VCaP (cell line): ENCODE data around the gene CIDEA.

Experiments
- H3K27ac ChIP-seq: fragments of 450-650 bp; 2 replicates; pipeline ENCODE4 v1.5.1; 2017
- TF ChIP-seq, protein P1 (sequence below): fragments of 450-650 bp; conservative IDR thresholded peaks from 2 replicates; pipeline ENCODE4 v1.5.1; 2017; ENCODE audit warnings: mild to moderate bottlenecking, moderate library complexity

CIDEA gene

DNA sequence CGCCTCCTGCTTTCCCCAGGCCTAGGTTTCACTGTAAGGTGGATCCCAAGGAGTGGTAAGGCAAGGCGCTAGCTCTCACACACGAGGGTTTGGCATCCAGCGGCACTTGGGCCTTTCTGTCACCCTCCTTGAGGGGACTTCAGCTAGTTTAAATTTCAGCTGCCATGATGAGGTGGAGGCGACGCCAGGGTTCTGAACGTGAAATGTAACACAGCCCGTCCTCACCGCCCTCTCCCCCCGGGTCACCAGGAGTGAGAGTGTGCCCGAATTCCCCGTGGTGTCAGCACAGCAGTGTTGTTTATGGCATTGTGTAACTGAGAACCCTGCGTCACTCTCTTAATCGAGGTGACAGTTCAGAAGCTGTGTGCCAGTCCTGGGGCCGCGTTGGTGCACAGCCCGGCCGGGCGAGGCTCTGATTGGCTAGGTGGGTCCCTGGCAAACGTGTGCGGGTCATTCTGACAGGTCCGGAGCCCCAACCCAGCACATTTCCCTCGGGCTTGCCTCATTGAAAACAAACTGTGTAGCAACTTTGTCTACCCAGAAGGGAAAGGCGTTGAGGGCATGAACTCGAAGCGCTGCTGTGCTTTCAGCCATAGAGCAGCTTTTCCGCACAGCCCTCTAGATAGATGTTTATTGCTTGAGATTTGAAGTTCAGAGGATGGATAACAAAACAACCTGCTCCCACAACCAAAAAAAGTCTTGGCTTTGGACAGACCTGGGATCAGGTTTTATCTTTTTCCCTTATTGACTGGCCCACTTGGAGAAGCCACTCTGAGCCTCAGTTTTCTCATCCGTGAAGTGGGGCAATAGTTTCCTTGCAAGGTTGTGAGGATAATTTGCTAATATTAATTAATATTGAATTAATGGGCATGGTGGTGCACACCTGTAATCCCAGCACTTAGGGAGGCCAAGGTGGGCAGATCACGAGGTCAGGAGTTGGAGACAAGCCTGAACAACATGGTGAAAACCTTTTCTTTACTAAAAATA lies 4.9 kb downstream of the CIDEA start:
- TF ChIP-seq, protein P1, sequence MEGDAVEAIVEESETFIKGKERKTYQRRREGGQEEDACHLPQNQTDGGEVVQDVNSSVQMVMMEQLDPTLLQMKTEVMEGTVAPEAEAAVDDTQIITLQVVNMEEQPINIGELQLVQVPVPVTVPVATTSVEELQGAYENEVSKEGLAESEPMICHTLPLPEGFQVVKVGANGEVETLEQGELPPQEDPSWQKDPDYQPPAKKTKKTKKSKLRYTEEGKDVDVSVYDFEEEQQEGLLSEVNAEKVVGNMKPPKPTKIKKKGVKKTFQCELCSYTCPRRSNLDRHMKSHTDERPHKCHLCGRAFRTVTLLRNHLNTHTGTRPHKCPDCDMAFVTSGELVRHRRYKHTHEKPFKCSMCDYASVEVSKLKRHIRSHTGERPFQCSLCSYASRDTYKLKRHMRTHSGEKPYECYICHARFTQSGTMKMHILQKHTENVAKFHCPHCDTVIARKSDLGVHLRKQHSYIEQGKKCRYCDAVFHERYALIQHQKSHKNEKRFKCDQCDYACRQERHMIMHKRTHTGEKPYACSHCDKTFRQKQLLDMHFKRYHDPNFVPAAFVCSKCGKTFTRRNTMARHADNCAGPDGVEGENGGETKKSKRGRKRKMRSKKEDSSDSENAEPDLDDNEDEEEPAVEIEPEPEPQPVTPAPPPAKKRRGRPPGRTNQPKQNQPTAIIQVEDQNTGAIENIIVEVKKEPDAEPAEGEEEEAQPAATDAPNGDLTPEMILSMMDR = no peak
- H3K27ac ChIP-seq = no peak overlapping the region

DNA sequence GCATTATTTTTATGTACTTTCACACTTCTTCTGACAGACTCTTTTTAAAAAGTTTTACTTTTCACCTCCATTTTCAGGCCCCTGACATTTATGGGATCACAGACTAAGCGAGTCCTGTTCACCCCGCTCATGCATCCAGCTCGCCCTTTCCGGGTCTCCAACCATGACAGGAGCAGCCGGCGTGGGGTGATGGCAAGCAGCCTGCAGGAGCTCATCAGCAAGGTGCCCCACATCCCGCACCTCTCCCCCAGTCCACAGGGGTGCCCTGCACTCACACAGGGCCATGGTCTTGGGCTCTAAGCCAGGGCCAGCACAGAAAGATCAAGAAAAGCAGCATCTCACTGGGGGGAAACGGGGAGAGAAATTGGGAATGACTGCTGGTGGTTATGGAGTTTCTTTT lies 8.6 kb downstream of the CIDEA start:
- TF ChIP-seq, protein P1 = no peak
- H3K27ac ChIP-seq = no peak overlapping the region

DNA sequence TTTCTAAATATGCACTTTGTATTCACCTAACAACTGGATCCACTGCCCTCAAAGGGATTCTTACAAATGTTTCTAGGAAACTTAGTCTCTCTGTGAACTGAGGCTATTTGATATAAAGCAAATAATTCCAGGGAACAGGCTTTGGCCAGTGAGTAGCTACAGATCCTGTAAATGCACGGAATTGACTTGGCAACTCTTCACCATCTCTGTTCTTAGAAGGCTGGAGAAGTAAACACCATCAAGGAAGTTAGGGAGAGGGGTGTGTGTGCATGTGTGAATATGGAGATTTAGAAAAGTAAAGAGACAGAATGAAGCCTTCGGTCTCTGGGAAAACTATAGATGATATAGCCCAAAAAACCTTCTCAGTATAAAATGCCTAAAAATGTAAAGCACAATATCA lies 10.7 kb downstream of the CIDEA start:
- TF ChIP-seq, protein P1 = no peak

DNA sequence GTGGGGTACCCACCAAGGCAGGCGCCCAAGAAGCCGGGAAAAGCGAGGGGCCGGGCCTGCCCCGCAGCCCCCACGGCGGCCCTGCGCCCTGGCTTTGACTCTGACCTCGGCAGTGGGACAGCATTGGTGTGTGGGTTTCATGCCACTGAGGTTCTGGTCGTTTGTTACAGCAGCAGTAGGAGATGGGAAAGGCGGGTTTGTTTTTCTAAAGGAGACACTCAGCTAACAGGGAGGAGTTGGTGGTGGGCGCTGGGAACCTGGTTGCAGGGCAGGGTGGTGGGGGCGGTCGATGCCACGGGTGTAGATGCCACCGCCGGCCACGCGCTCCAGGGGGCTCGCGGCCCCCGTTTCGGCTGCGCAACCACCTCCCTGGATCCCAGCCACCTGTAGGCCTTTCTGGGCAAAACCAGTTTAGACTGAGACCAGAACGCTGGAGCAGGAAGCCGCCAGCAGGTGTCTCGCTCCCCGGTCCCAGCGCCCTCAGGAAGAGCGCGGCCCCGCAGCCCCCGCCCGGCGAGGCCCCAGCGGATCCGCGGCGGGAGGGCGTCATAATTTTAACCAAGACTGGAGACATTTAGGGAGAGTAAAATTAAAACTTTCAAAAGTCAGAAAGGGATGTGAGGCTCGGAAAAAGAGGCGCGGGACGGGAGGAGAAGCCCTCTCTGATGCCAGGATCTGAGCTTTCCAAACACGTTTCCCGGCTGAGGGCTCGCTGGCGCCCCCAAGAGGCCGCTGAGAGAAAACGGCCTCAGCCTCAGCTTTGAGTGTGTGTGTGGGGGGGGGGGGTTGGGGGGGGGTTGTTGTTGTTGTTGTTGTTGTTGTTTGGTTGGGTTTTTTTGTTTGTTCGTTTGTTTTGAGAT lies 17.4 kb downstream of the CIDEA start:
- TF ChIP-seq, protein P1 = peak; percentile 88
- H3K27ac ChIP-seq = peak overlapping the region; percentile 50; the same call in 1 of the 2 replicates

More for the DNA sequence above, 10.7 kb downstream of the CIDEA start:
- H3K27ac ChIP-seq = peak overlapping the region; percentile 20; the same call in 1 of the 2 replicates

GRCh38 chr18:12274793-12275192 lies 20.6 kb downstream of the CIDEA start:
- H3K27ac ChIP-seq = no peak overlapping the region

GRCh38 chr18:12276736-12277554 lies 22.8 kb downstream of the CIDEA start:
- TF ChIP-seq, protein P1 = no peak
- peak overlapping the region; percentile 63 for H3K27ac ChIP-seq

More at GRCh38 chr18:12274793-12275192, 20.6 kb downstream of the CIDEA start:
- TF ChIP-seq, protein P1 = no peak
